Mammary epithelial cell (primary cell): ENCODE results near the gene SPRY1.

ENCODE experiments used
- CTCF ChIP-seq, 2 donors: IDR thresholded peaks in 1 of 2; conservative IDR thresholded peaks in 1 of 2; 2 replicates each; pipeline ENCODE4 v1.5.1; 2011 to 2012; ENCODE audit warnings: inconsistent platforms in 2 of 2, low read length in 2 of 2, mild to moderate bottlenecking in 2 of 2, control low read depth in 1 of 2, low read depth in 1 of 2; ENCODE audit not compliant: insufficient read depth in 1 of 2; ENCODE audit errors: extremely low read depth in 1 of 2
- EZH2 ChIP-seq: IDR thresholded peaks from 2 replicates; pipeline ENCODE4 v1.6.1; 2012; ENCODE audit warnings: low read length, inconsistent platforms, borderline replicate concordance

GRCh38 chr4:123353656-123354055, 42.9 kb upstream of the SPRY1 start:
- no peak for TF ChIP-seq CTCF (conservative IDR thresholded peaks at IDR 0.05 in 1 of 2, IDR thresholded peaks at IDR 0.05 in 1 of 2; ENCODE audit: extremely low read depth in 1 of 2, insufficient read depth in 1 of 2, low read depth in 1 of 2, low read length in 2 of 2)
- no peak for TF ChIP-seq EZH2
